ENCODE data around the gene PIK3C3.

DNA sequence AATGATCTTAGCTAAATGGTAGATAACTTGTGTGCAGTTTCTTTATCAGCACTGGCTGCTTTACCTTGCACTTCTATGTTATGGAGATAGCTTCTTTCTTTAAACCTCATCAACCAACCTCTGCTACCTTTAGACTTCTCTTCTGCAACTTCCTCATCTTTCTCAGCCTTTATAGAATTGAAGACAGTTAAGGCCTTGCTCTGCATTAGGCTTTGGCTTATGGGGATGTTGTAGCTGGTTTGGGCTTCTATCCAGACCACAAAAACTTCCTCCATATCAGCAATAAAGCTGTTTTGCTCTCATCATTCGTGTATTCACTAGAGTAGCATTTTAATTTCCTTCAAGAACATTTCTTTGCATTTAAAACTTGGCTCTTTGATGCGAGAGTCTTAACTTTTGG lies 123.7 kb downstream of the PIK3C3 start:
- TF ChIP-seq POLR2A (IDR thresholded peaks at IDR 0.05; ENCODE audit: low read length) (no peak), GATA1 (IDR thresholded peaks at IDR 0.05; ENCODE audit: low read depth, low read length) (no peak)

Data from erythroblast (primary cell).